CD4-positive, CD25-positive, alpha-beta regulatory T cell (primary cell): ENCODE data around the gene SMIM12. TPM values are rescaled to one million over a fixed set of nuclear protein-coding genes. Genes with fewer than 3 reads are reported as not detected.

Experiments
- ATAC-seq, 2 donors: fragments of 150-1000 bp; cut with Tn5 transposase; one replicate each; pipeline ENCODE4 v1.10.0; 2021; ENCODE audit warnings: low read depth in 2 of 2, moderate number of reproducible peaks in 2 of 2, moderate library complexity in 1 of 2
- DNase-seq, 3 donors: peaks; one replicate each; pipeline versions ENCODE4 v3.0.0 to v3.0.0-alpha.2; 2012 to 2022; ENCODE audit warnings: mixed read lengths in 1 of 3
- H3K27ac ChIP-seq: one replicate; pipeline ENCODE4 v1.7.0; 2013; ENCODE audit warnings: mild to moderate bottlenecking, low read length; ENCODE audit not compliant: insufficient read depth, poor library complexity, severe bottlenecking
- H3K27me3 ChIP-seq: one replicate; pipeline ENCODE4 v1.7.0; 2013; ENCODE audit warnings: low read length; ENCODE audit not compliant: control insufficient read depth, insufficient read depth
- H3K36me3 ChIP-seq: one replicate; pipeline ENCODE4 v1.7.0; 2013; ENCODE audit warnings: mild to moderate bottlenecking, low read length, moderate library complexity; ENCODE audit not compliant: control insufficient read depth, insufficient read depth
- H3K4me1 ChIP-seq: 2 replicates; pipeline ENCODE4 v1.7.0; 2013; ENCODE audit warnings: mild to moderate bottlenecking, low read length; ENCODE audit not compliant: insufficient read depth, control insufficient read depth, poor library complexity, severe bottlenecking
- H3K4me3 ChIP-seq: one replicate; pipeline ENCODE4 v1.7.0; 2013; ENCODE audit warnings: low read depth, mild to moderate bottlenecking, low read length, moderate library complexity
- H3K9me3 ChIP-seq, 2 experiments: 1 replicate in 1 of 2; 2 replicates in 1 of 2; pipeline ENCODE4 v1.7.0; 2013; ENCODE audit warnings: low read length in 2 of 2, mild to moderate bottlenecking in 1 of 2, moderate library complexity in 1 of 2; ENCODE audit not compliant: control insufficient read depth in 2 of 2
- H3K27ac Mint-ChIP-seq, 3 donors: one replicate each; pipeline ENCODE4 v1.8.0; 2020 to 2022; ENCODE audit warnings: mild to moderate bottlenecking in 3 of 3, mixed read lengths in 3 of 3, moderate library complexity in 2 of 3
- H3K27me3 Mint-ChIP-seq: one replicate; pipeline ENCODE4 v1.8.0; 2022; ENCODE audit warnings: mild to moderate bottlenecking, mixed read lengths
- H3K36me3 Mint-ChIP-seq: one replicate; pipeline ENCODE4 v1.8.0; 2020; ENCODE audit warnings: mixed read lengths
- H3K4me1 Mint-ChIP-seq, 4 donors: one replicate each; pipeline ENCODE4 v1.8.0; 2020 to 2022; ENCODE audit warnings: mixed read lengths in 4 of 4, mild to moderate bottlenecking in 1 of 4
- H3K4me3 Mint-ChIP-seq, 4 donors: one replicate each; pipeline ENCODE4 v1.8.0; 2020 to 2022; ENCODE audit warnings: mild to moderate bottlenecking in 4 of 4, mixed read lengths in 4 of 4, moderate library complexity in 3 of 4
- H3K9me3 Mint-ChIP-seq, 7 donors: one replicate each; pipeline ENCODE4 v1.8.0; 2020 to 2022; ENCODE audit warnings: mixed read lengths in 7 of 7, mild to moderate bottlenecking in 3 of 7, moderate library complexity in 2 of 7
- polyA plus RNA-seq, 4 donors: library from polyadenylated mRNA; unstranded; fragments of 300-500 nt; fragmentation: Illumina TruSeq; gene quantifications; one replicate each; pipeline ENCODE4 v1.2.3, GENCODE V29; 2021
- total RNA-seq: library from RNA; stranded (reverse); gene quantifications from one replicate; pipeline ENCODE4 v1.2.3, GENCODE V29; 2022

SMIM12 gene
- total RNA-seq (29.7 TPM), polyA plus RNA-seq (100 to 1,000 TPM in 1 of 4 donors, 10 to 100 TPM in 3; 92.2 to 105 (median 94.9) TPM)

- H3K27ac ChIP-seq: peak within 1 kb of the TSS; percentile 78
- Mint-ChIP-seq H3K9me3 (no peaks in the 10 kb centered on the region), H3K36me3 (peaks cover 3% of the 10 kb centered on the region), H3K27ac (peak within 1 kb of the TSS; percentile 95 to 96 (median 96)), H3K4me1 (peaks cover 38 to 71% (median 51%) of the 10 kb centered on the region in 4 donors), H3K4me3 (peak within 1 kb of the TSS; percentile 89 to 97 (median 96)), H3K27me3 (no peaks in the 10 kb centered on the region)
- peaks cover 46% of the 10 kb centered on the region for H3K4me1 ChIP-seq
- no peaks in the 10 kb centered on the region for H3K9me3 ChIP-seq
- H3K4me3 ChIP-seq: peak within 1 kb of the TSS; percentile 86
- H3K36me3 ChIP-seq: peaks cover 13% of the 10 kb centered on the region
- ATAC-seq (peak; percentile 94 to 97), DNase-seq (peak; percentile 81 to 95 (median 83))
- no peaks in the 10 kb centered on the region for H3K27me3 ChIP-seq
Measured at GRCh38 chr1:34859446-34860200, at the start of gene SMIM12. TSS of gene SMIM12 (minus strand) at chr1:34859749. CDS start at chr1:34855977, 3,772 bp downstream.

GRCh38 chr1:34908369-34908768, 48.8 kb upstream of the SMIM12 start:
- Histone ChIP-seq H3K4me1 (no peaks in the 10 kb centered on the region), H3K27me3 (peaks cover 4% of the 10 kb centered on the region), H3K9me3 (no peaks in the 10 kb centered on the region), H3K36me3 (no peaks in the 10 kb centered on the region), H3K4me3 (no peak overlapping the region), H3K27ac (no peak overlapping the region)
- Mint-ChIP-seq H3K4me3 (no peak overlapping the region), H3K36me3 (no peaks in the 10 kb centered on the region), H3K27me3 (no peaks in the 10 kb centered on the region), H3K27ac (no peak overlapping the region), H3K4me1 (no peaks in the 10 kb centered on the region), H3K9me3 (no peaks in the 10 kb centered on the region)
- ATAC-seq (no peak), DNase-seq (no peak)

- Histone ChIP-seq H3K4me3 (no peak overlapping the region), H3K27ac (no peak overlapping the region), H3K9me3 (no peaks in the 10 kb centered on the region), H3K27me3 (peaks cover 4% of the 10 kb centered on the region), H3K4me1 (no peaks in the 10 kb centered on the region), H3K36me3 (no peaks in the 10 kb centered on the region)
- H3K27ac Mint-ChIP-seq: no peak overlapping the region
- H3K4me1 Mint-ChIP-seq: no peaks in the 10 kb centered on the region
- no peak overlapping the region for H3K4me3 Mint-ChIP-seq
- H3K27me3 Mint-ChIP-seq: peaks cover 5% of the 10 kb centered on the region
- ATAC-seq: no peak
- DNase-seq: no peak
- H3K36me3 Mint-ChIP-seq: no peaks in the 10 kb centered on the region
- no peaks in the 10 kb centered on the region for H3K9me3 Mint-ChIP-seq
Measured at GRCh38 chr1:34907487-34908090, 48.0 kb upstream of the SMIM12 start.

GRCh38 chr1:34906756-34907155, 47.2 kb upstream of the SMIM12 start:
- H3K4me3 Mint-ChIP-seq: no peak overlapping the region
- H3K36me3 Mint-ChIP-seq: no peaks in the 10 kb centered on the region
- no peak for DNase-seq
- H3K9me3 Mint-ChIP-seq: no peaks in the 10 kb centered on the region
- no peak overlapping the region for H3K27ac ChIP-seq
- H3K27ac Mint-ChIP-seq: no peak overlapping the region
- no peaks in the 10 kb centered on the region for H3K36me3 ChIP-seq
- H3K27me3 Mint-ChIP-seq: peaks cover 5% of the 10 kb centered on the region
- no peaks in the 10 kb centered on the region for H3K9me3 ChIP-seq
- ATAC-seq: no peak
- no peak overlapping the region for H3K4me3 ChIP-seq
- no peaks in the 10 kb centered on the region for H3K4me1 Mint-ChIP-seq
- H3K4me1 ChIP-seq: no peaks in the 10 kb centered on the region
- H3K27me3 ChIP-seq: no peaks in the 10 kb centered on the region

GRCh38 chr1:34906222-34906621, 46.7 kb upstream of the SMIM12 start:
- no peaks in the 10 kb centered on the region for H3K27me3 ChIP-seq
- H3K4me1 Mint-ChIP-seq: no peaks in the 10 kb centered on the region
- ATAC-seq (no peak), DNase-seq (no peak)
- H3K36me3 Mint-ChIP-seq: no peaks in the 10 kb centered on the region
- H3K36me3 ChIP-seq: no peaks in the 10 kb centered on the region
- no peak overlapping the region for H3K27ac ChIP-seq
- no peaks in the 10 kb centered on the region for H3K4me1 ChIP-seq
- no peaks in the 10 kb centered on the region for H3K9me3 Mint-ChIP-seq
- no peak overlapping the region for H3K4me3 ChIP-seq
- H3K4me3 Mint-ChIP-seq: no peak overlapping the region
- H3K27me3 Mint-ChIP-seq: peaks cover 5% of the 10 kb centered on the region
- no peak overlapping the region for H3K27ac Mint-ChIP-seq
- H3K9me3 ChIP-seq: no peaks in the 10 kb centered on the region

- H3K36me3 Mint-ChIP-seq: no peaks in the 10 kb centered on the region
- peaks cover 0 to 2% (median 0%) of the 10 kb centered on the region in 7 donors for H3K9me3 Mint-ChIP-seq
Measured at GRCh38 chr1:34905098-34905459, 45.5 kb upstream of the SMIM12 start.

GRCh38 chr1:34904236-34905097, 44.9 kb upstream of the SMIM12 start:
- peaks cover 0 to 5% (median 0%) of the 10 kb centered on the region in 7 donors for H3K9me3 Mint-ChIP-seq
- Histone ChIP-seq H3K36me3 (no peaks in the 10 kb centered on the region), H3K27ac (no peak overlapping the region), H3K4me3 (no peak overlapping the region), H3K9me3 (no peaks in the 10 kb centered on the region), H3K27me3 (no peaks in the 10 kb centered on the region), H3K4me1 (no peaks in the 10 kb centered on the region)
- DNase-seq: no peak
- peaks cover 5% of the 10 kb centered on the region for H3K27me3 Mint-ChIP-seq
- no peak overlapping the region for H3K4me3 Mint-ChIP-seq
- ATAC-seq: no peak
- H3K4me1 Mint-ChIP-seq: no peaks in the 10 kb centered on the region
- H3K27ac Mint-ChIP-seq: no peak overlapping the region
- H3K36me3 Mint-ChIP-seq: no peaks in the 10 kb centered on the region

More at GRCh38 chr1:34905098-34905459, 45.5 kb upstream of the SMIM12 start:
- ATAC-seq: no peak
- Mint-ChIP-seq H3K4me1 (no peaks in the 10 kb centered on the region), H3K4me3 (no peak overlapping the region), H3K27ac (no peak overlapping the region), H3K27me3 (peaks cover 5% of the 10 kb centered on the region)
- H3K36me3 ChIP-seq: no peaks in the 10 kb centered on the region
- H3K4me3 ChIP-seq: no peak overlapping the region
- no peak overlapping the region for H3K27ac ChIP-seq
- H3K9me3 ChIP-seq: no peaks in the 10 kb centered on the region
- H3K4me1 ChIP-seq: no peaks in the 10 kb centered on the region
- no peak for DNase-seq
- no peaks in the 10 kb centered on the region for H3K27me3 ChIP-seq
